Panc1 (cell line): ENCODE results near the gene CCDC192.

ENCODE experiments used
- CTCF ChIP-seq: fragments of 450-650 bp; IDR thresholded peaks from 2 replicates; pipeline ENCODE4 v1.5.1; 2017; ENCODE audit warnings: mild to moderate bottlenecking
- POLR2AphosphoS5 ChIP-seq: IDR thresholded peaks from 2 replicates; pipeline ENCODE4 v1.6.1; 2012; ENCODE audit warnings: mild to moderate bottlenecking, low read depth, low read length, moderate library complexity
- TCF7L2 ChIP-seq: IDR thresholded peaks from 2 replicates; pipeline ENCODE4 v1.6.1; 2011; ENCODE audit warnings: mild to moderate bottlenecking, low read depth, low read length, inconsistent platforms
- TF ChIP-seq, protein P1 (sequence below), 2 experiments: IDR thresholded peaks; 2 replicates each; pipeline ENCODE4 v1.6.1; 2011 to 2012; ENCODE audit warnings: low read depth in 2 of 2, control low read depth in 1 of 2, low read length in 1 of 2, mild to moderate bottlenecking in 1 of 2, moderate library complexity in 1 of 2; ENCODE audit not compliant: insufficient read depth in 1 of 2

DNA sequence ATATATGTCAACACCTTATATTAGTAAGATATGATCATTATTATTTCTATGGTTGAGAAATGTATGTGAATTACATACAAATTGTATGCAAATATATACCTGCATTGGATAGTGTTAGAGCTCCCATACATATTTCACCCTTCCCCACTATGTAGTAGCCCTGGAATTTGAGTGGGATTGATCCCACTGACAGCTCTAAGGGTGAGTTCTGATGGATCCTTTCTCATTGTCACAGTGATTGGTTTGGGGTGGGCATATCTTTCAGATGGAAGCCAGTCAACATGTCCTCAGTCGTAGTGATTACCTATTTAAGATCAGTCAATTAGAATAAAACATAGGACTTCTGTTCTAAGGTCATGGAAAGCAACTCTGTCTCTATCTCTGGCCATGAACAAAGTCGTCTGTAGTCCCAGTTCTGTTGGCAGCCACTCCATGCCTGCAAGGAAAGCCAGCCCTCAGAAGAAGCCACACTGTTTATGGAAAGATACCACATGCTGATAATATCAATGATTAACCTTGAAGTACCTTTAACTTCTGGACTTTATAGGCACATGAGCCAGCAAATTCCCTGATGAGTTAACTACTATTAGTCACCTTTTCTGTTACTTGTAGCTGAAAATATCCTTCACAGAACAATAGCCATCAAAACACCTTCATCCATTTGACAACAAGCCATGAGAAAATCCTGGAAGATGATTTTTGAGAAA is 5.1 kb upstream of the CCDC192 start:
- no peak for TF ChIP-seq POLR2AphosphoS5
- TF ChIP-seq CTCF = no peak
- TF ChIP-seq, protein P1, sequence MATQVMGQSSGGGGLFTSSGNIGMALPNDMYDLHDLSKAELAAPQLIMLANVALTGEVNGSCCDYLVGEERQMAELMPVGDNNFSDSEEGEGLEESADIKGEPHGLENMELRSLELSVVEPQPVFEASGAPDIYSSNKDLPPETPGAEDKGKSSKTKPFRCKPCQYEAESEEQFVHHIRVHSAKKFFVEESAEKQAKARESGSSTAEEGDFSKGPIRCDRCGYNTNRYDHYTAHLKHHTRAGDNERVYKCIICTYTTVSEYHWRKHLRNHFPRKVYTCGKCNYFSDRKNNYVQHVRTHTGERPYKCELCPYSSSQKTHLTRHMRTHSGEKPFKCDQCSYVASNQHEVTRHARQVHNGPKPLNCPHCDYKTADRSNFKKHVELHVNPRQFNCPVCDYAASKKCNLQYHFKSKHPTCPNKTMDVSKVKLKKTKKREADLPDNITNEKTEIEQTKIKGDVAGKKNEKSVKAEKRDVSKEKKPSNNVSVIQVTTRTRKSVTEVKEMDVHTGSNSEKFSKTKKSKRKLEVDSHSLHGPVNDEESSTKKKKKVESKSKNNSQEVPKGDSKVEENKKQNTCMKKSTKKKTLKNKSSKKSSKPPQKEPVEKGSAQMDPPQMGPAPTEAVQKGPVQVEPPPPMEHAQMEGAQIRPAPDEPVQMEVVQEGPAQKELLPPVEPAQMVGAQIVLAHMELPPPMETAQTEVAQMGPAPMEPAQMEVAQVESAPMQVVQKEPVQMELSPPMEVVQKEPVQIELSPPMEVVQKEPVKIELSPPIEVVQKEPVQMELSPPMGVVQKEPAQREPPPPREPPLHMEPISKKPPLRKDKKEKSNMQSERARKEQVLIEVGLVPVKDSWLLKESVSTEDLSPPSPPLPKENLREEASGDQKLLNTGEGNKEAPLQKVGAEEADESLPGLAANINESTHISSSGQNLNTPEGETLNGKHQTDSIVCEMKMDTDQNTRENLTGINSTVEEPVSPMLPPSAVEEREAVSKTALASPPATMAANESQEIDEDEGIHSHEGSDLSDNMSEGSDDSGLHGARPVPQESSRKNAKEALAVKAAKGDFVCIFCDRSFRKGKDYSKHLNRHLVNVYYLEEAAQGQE (IDR thresholded peaks at IDR 0.05; ENCODE audit: insufficient read depth in 1 of 2, low read depth in 2 of 2, low read length in 1 of 2) = no peak
- TF ChIP-seq TCF7L2 = no peak
